Kidney capillary endothelial cell (primary cell): Measurements from ENCODE around the gene COLGALT1.

Experiments used
- DNase-seq: peaks from one replicate; pipeline ENCODE4 v3.0.0-alpha.2; 2018; ENCODE audit warnings: low spot score

Gene COLGALT1

DNA sequence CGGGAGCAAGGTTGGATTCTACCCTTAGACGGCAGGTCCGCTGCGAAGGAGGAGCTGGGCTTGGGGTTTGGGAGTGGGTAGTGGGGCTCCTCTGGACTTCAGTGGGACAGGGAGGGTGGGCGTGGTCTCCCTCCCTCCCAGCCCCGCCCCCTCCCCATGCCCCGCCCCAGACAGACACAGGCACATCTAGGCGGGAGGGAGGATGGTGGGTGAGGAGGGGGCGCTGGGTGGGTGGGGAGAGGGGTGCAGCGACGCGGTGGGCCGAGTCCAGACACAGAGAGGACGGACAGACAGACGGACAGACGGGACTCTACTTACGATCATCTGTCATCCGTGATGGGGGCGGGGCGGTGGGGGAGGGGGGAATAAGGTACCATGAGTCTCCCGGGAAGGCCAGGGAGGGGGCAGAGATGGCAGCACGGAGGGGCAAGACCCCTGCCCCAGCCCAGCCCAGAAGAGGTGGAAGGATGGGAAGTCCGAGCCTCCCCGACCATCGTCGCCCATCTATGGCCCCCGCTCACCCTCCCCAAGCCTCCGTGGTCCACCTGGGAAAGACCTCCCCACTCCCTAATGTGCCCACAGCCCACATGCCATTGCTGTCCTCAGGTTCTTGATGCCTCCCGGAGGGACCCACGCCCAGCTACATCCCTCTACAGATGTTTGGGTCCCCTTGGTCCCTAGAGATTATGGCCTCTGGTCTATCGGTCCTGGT is 67.9 kb downstream of the COLGALT1 start:
- DNase-seq: no peak

DNA sequence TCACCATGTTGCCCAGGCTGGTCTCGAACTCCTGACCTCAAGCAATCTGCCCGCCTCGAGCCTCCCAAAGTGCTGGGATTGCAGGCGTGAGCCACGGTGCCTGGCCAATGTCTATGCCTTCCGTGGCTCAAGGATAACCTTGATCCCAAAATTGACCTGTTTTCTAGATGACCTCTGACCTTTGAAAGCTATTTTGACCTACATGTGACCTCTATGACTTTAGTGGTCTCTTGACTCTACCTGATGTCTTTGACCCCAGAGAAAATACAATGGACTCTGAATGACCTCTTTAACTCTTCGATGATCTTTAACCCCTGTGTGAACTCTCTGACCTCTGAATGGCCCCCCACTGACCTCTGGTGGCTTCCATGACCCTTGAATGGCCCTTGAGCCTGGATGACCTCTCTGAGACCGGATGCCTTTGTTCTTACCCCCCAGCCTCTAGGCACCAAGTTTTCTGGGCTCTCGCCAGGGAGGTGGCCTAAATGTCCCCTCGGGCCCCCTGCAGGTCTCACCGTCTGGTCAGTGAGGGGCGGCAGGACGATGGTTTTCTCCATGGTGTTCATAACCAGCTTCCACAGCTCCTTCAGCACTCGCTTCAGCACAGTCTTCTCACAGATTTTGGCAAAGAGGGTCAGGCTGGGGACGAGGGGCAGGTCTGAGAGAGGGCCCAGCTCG is 69.0 kb downstream of the COLGALT1 start:
- no peak for DNase-seq

- no peak for DNase-seq
Measured at GRCh38 chr19:17625043-17625442, 69.6 kb downstream of the COLGALT1 start.

DNA sequence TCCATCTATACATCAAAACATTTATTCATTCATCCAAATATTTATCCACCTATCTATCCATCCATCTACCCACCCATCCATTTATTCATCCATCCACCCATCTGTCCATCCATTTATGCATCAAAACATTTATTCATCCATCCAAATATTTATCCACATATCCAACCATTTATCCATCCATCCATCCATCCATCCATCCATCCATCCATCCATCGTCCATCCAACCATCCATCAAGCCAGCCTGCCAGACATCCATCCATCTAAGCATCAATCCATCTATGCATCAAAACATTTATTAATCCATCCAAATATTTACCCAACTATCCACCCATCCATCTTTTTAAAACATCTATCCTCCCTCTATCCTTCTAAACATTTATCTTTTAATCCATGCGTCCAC is 70.5 kb downstream of the COLGALT1 start:
- DNase-seq: no peak

GRCh38 chr19:17626456-17627015 is 71.1 kb downstream of the COLGALT1 start:
- DNase-seq: no peak

- DNase-seq: no peak
Measured at GRCh38 chr19:17627161-17627560, 71.7 kb downstream of the COLGALT1 start.

GRCh38 chr19:17627921-17628320 is 72.5 kb downstream of the COLGALT1 start:
- no peak for DNase-seq

- no peak for DNase-seq
Measured at GRCh38 chr19:17629760-17630159, 74.3 kb downstream of the COLGALT1 start.

GRCh38 chr19:17632577-17632976 is 77.1 kb downstream of the COLGALT1 start:
- no peak for DNase-seq
